ENCODE data around the gene LMO2.

DNA sequence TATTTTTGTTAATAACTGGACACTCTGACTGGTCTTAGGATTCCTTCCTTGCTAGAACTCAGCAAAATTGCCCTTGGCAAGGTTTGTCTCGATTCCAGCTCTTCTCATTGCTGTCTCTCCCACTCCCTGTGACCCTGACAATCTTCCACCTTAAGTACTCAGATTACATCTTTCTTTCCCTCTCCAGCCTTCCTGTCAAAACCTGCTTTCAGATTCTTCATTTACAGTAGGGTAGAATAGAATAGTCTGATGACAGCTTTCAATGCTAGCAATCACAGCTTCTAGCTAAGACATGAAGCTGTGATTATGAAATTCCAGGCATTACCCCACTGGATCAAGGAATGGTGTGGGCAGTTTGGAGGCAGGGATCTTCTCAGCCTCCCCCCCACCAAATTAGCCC lies 39.2 kb upstream of the LMO2 start:
- TF ChIP-seq, protein P1, sequence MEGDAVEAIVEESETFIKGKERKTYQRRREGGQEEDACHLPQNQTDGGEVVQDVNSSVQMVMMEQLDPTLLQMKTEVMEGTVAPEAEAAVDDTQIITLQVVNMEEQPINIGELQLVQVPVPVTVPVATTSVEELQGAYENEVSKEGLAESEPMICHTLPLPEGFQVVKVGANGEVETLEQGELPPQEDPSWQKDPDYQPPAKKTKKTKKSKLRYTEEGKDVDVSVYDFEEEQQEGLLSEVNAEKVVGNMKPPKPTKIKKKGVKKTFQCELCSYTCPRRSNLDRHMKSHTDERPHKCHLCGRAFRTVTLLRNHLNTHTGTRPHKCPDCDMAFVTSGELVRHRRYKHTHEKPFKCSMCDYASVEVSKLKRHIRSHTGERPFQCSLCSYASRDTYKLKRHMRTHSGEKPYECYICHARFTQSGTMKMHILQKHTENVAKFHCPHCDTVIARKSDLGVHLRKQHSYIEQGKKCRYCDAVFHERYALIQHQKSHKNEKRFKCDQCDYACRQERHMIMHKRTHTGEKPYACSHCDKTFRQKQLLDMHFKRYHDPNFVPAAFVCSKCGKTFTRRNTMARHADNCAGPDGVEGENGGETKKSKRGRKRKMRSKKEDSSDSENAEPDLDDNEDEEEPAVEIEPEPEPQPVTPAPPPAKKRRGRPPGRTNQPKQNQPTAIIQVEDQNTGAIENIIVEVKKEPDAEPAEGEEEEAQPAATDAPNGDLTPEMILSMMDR (IDR thresholded peaks at IDR 0.05; ENCODE audit: insufficient read depth, low read length, poor library complexity, severe bottlenecking): no peak
- no peak for TF ChIP-seq EZH2phosphoT487 (conservative IDR thresholded peaks at IDR 0.05; ENCODE audit: low read length)
